ENCODE measurements around the gene PRKG1. TPM values are rescaled to one million over a fixed set of nuclear protein-coding genes. Genes with fewer than 3 reads are reported as not detected.

PRKG1 gene
- total RNA-seq, 1 experiment from 2014 or later, result 0.21 TPM

DNA sequence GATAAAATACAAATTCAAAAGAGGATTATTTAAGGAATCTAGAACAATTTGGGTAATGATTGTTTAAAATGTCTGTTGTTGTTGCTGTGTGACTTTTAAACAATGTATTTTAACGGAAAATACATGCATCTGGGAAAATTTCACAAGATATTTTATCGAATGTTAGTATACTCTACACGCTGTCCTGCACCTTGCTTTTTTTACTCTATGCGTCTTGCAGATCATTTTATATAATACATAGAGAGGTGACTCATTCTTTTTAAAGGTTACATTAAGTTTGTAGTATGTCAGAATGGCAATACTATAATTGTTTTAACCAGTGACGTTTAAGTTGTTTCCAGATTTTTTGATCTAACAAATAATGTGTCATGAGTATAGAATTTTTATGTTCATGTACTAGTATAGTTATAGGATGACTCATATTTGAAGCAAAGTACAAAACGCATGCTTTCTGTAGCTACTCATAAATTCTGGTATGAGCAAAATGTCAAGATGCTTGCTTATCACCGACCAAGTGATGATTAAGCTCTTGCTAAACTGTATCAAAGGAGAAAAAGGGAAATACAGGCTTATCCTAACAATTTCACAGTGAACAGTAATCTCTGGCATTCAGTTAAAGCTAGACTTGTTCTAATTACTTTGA lies 1244.7 kb downstream of the PRKG1 start:
- BruUV-seq (replicated peaks), result no TSS peak
- H3K27me3 Mint-ChIP-seq (ENCODE audit: unreplicated experiment), result no peaks in the 10 kb centered on the region
- H3K4me1 Mint-ChIP-seq (ENCODE audit: low read depth, unreplicated experiment), result peaks cover 40% of the 10 kb centered on the region
- peak overlapping the region; percentile 87 for H3K27ac Mint-ChIP-seq (ENCODE audit: unreplicated experiment)
- H3K36me3 Mint-ChIP-seq (ENCODE audit: insufficient read depth, unreplicated experiment), result peaks cover 52% of the 10 kb centered on the region
- TF ChIP-seq CTCF (IDR thresholded peaks at IDR 0.05; ENCODE audit: unreplicated experiment), result no peak
- H3K9me3 Mint-ChIP-seq (ENCODE audit: low read depth, unreplicated experiment), result peaks cover 7% of the 10 kb centered on the region
- CTCF ChIA-PET, result interaction anchor here (0.8 to 3.0 kb wide), 3 partner anchors 11 to 173 kb away, joined by 3 to 10 read pairs (median 3); no protein-coding TSS in a partner anchor
- H3K4me3 Mint-ChIP-seq (ENCODE audit: low read depth, unreplicated experiment), result peak overlapping the region; percentile 87
- no peak for DNase-seq
- intact Hi-C loops (cut with micrococcal nuclease; ENCODE audit: unreplicated experiment), result loop anchor here (1.0 to 2.0 kb wide), 3 partner anchors 15 to 124 kb away; no protein-coding TSS in a partner anchor

GRCh38 chr10:52319926-52320325 lies 1245.6 kb downstream of the PRKG1 start:
- H3K4me3 Mint-ChIP-seq (ENCODE audit: low read depth, unreplicated experiment), result no peak overlapping the region
- no peak for TF ChIP-seq CTCF (IDR thresholded peaks at IDR 0.05; ENCODE audit: unreplicated experiment)
- CTCF ChIA-PET, result interaction anchor here (3.0 kb wide), 1 partner anchor 168 kb away, joined by 10 read pairs; no protein-coding TSS in a partner anchor
- H3K9me3 Mint-ChIP-seq (ENCODE audit: low read depth, unreplicated experiment), result peaks cover 7% of the 10 kb centered on the region
- no peak for DNase-seq
- peak overlapping the region; percentile 87 for H3K27ac Mint-ChIP-seq (ENCODE audit: unreplicated experiment)
- intact Hi-C loops (cut with micrococcal nuclease; ENCODE audit: unreplicated experiment), result loop anchor here (1.0 to 2.0 kb wide), 3 partner anchors 14 to 123 kb away; no protein-coding TSS in a partner anchor
- H3K27me3 Mint-ChIP-seq (ENCODE audit: unreplicated experiment), result no peaks in the 10 kb centered on the region
- BruUV-seq (replicated peaks), result no TSS peak
- H3K4me1 Mint-ChIP-seq (ENCODE audit: low read depth, unreplicated experiment), result peaks cover 40% of the 10 kb centered on the region
- peaks cover 42% of the 10 kb centered on the region for H3K36me3 Mint-ChIP-seq (ENCODE audit: insufficient read depth, unreplicated experiment)

DNA sequence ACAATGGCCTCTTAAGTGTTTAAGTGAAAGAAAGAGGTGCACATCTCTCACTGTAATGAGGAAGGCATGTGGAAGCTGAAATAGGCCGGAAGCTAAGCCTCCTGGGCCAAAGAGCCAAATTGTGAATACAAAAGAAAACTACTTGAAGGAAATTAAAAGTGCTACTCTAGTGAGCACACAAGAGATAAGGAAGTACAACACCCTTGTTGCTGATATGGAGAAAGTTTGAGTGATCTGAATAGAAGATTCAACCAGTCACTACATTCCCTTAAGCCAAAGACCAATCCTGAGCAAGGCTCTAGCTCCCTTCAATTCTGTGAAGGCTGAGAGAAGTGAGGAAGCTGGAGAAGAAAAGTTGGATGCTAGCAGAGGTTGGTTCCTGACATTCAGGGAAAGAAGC lies 1248.0 kb downstream of the PRKG1 start:
- intact Hi-C loops (cut with micrococcal nuclease; ENCODE audit: unreplicated experiment), result no loop called here
- Mint-ChIP-seq H3K9me3 (ENCODE audit: low read depth, unreplicated experiment) (peaks cover 7% of the 10 kb centered on the region), H3K4me1 (ENCODE audit: low read depth, unreplicated experiment) (peaks cover 42% of the 10 kb centered on the region), H3K36me3 (ENCODE audit: insufficient read depth, unreplicated experiment) (peaks cover 18% of the 10 kb centered on the region), H3K27me3 (ENCODE audit: unreplicated experiment) (no peaks in the 10 kb centered on the region), H3K4me3 (ENCODE audit: low read depth, unreplicated experiment) (no peak overlapping the region), H3K27ac (ENCODE audit: unreplicated experiment) (no peak overlapping the region)
- no peak for TF ChIP-seq CTCF (IDR thresholded peaks at IDR 0.05; ENCODE audit: unreplicated experiment)
- CTCF ChIA-PET, result no interaction called here
- no peak for DNase-seq
- BruUV-seq (replicated peaks), result no TSS peak

GRCh38 chr10:52322936-52323335 lies 1248.6 kb downstream of the PRKG1 start:
- CTCF ChIA-PET, result no interaction called here
- Mint-ChIP-seq H3K9me3 (ENCODE audit: low read depth, unreplicated experiment) (peaks cover 7% of the 10 kb centered on the region), H3K27me3 (ENCODE audit: unreplicated experiment) (no peaks in the 10 kb centered on the region), H3K27ac (ENCODE audit: unreplicated experiment) (no peak overlapping the region), H3K4me3 (ENCODE audit: low read depth, unreplicated experiment) (no peak overlapping the region), H3K36me3 (ENCODE audit: insufficient read depth, unreplicated experiment) (peaks cover 12% of the 10 kb centered on the region), H3K4me1 (ENCODE audit: low read depth, unreplicated experiment) (peaks cover 40% of the 10 kb centered on the region)
- DNase-seq, result no peak
- intact Hi-C loops (cut with micrococcal nuclease; ENCODE audit: unreplicated experiment), result no loop called here
- no peak for TF ChIP-seq CTCF (IDR thresholded peaks at IDR 0.05; ENCODE audit: unreplicated experiment)
- no TSS peak for BruUV-seq (replicated peaks)
